NCI-H1048 (cell line): Measurements from ENCODE around the gene EPB41L1.

ENCODE experiments used
- DNase-seq: peaks from one replicate; lab custom pipeline; 2025; lab: John Stamatoyannopoulos, UW

Gene EPB41L1

GRCh38 chr20:36155629-36155971 lies 1.1 kb downstream of the EPB41L1 start:
- DNase-seq = no peak

- DNase-seq = no peak
Measured at GRCh38 chr20:36155991-36156390, 1.5 kb downstream of the EPB41L1 start.

- no peak for DNase-seq
Measured at GRCh38 chr20:36157610-36158009, 3.1 kb downstream of the EPB41L1 start.

- DNase-seq = no peak
Measured at GRCh38 chr20:36158160-36158741, 3.7 kb downstream of the EPB41L1 start.

- no peak for DNase-seq
Measured at GRCh38 chr20:36159833-36160232, 5.3 kb downstream of the EPB41L1 start.

- no peak for DNase-seq
Measured at GRCh38 chr20:36162272-36162966, 7.9 kb downstream of the EPB41L1 start.

GRCh38 chr20:36167902-36168503 lies 13.5 kb downstream of the EPB41L1 start:
- DNase-seq = no peak

GRCh38 chr20:36170542-36171215 lies 16.1 kb downstream of the EPB41L1 start:
- DNase-seq = no peak

GRCh38 chr20:36173451-36173933 lies 19.0 kb downstream of the EPB41L1 start:
- no peak for DNase-seq

- no peak for DNase-seq
Measured at GRCh38 chr20:36175016-36175415, 20.5 kb downstream of the EPB41L1 start.

- DNase-seq = no peak
Measured at GRCh38 chr20:36175475-36175995, 21.0 kb downstream of the EPB41L1 start.

GRCh38 chr20:36177716-36178115 lies 23.2 kb downstream of the EPB41L1 start:
- no peak for DNase-seq

GRCh38 chr20:36179170-36179945 lies 24.8 kb downstream of the EPB41L1 start:
- DNase-seq = no peak

GRCh38 chr20:36180323-36180722 lies 25.8 kb downstream of the EPB41L1 start:
- no peak for DNase-seq

GRCh38 chr20:36181934-36182603 lies 27.5 kb downstream of the EPB41L1 start:
- DNase-seq = no peak

- DNase-seq = no peak
Measured at GRCh38 chr20:36182604-36183154, 28.1 kb downstream of the EPB41L1 start.

- no peak for DNase-seq
Measured at GRCh38 chr20:36183155-36183944, 28.8 kb downstream of the EPB41L1 start.

- DNase-seq = no peak
Measured at GRCh38 chr20:36184816-36185776, 30.6 kb downstream of the EPB41L1 start.
